OCI-LY7 (cell line): Measurements from ENCODE around the gene SETBP1. TPM values are rescaled to one million over a fixed set of nuclear protein-coding genes. Genes with fewer than 3 reads are reported as not detected.

Experiments
- BruUV-seq: library from RNA; stranded (reverse); fragments of 400-500 nt; replicated peaks from 2 replicates; lab custom pipeline; 2021; lab: Mats Ljungman, UMichigan
- CTCF ChIA-PET: fragments of 300-600 bp; sonication (Branson Sonifier 250); formaldehyde crosslinking; loops from one replicate; lab custom pipeline; 2022; ENCODE audit warnings: antibody characterized with exemption; ENCODE audit not compliant: unreplicated experiment; lab: Charles Lee
- POLR2A ChIA-PET: fragments of 300-600 bp; sonication (Branson Sonifier 250); formaldehyde crosslinking; loops from one replicate; lab custom pipeline; 2022; ENCODE audit warnings: antibody characterized with exemption; lab: Charles Lee
- DNase-seq: peaks from one replicate; pipeline ENCODE4 v3.0.0-alpha.2; 2015; ENCODE audit warnings: low spot score
- H2AFZ ChIP-seq: fragments of 200-600 bp; sonication (generic), shearing (Covaris generic); 2 replicates; pipeline ENCODE4 v1.6.1; 2014; ENCODE audit warnings: mild to moderate bottlenecking, antibody characterized with exemption, low read length, moderate library complexity
- H3K27ac ChIP-seq: fragments of 200-600 bp; sonication (generic); 2 replicates; pipeline ENCODE4 v1.5.1; 2014; ENCODE audit warnings: mixed run types, low read depth, mild to moderate bottlenecking, moderate library complexity, low read length, inconsistent platforms; ENCODE audit not compliant: poor library complexity, severe bottlenecking
- H3K36me3 ChIP-seq: fragments of 200-600 bp; sonication (generic); 2 replicates; pipeline ENCODE4 v1.6.1; 2014; ENCODE audit warnings: mild to moderate bottlenecking, antibody characterized with exemption, low read length, moderate library complexity, mixed read lengths; ENCODE audit not compliant: insufficient read depth
- H3K4me1 ChIP-seq: fragments of 200-600 bp; sonication (generic); 2 replicates; pipeline ENCODE4 v1.5.1; 2014; ENCODE audit warnings: mild to moderate bottlenecking, low read length; ENCODE audit not compliant: insufficient read depth, poor library complexity, severe bottlenecking
- H3K4me2 ChIP-seq: fragments of 200-600 bp; sonication (generic); 2 replicates; pipeline ENCODE4 v1.6.1; 2014; ENCODE audit warnings: mild to moderate bottlenecking, low read length
- H3K4me3 ChIP-seq: fragments of 200-600 bp; sonication (generic); 2 replicates; pipeline ENCODE4 v1.5.1; 2014; ENCODE audit warnings: mild to moderate bottlenecking, low read depth, low read length; ENCODE audit not compliant: poor library complexity, severe bottlenecking
- H3K79me2 ChIP-seq: fragments of 200-600 bp; sonication (generic); 2 replicates; pipeline ENCODE4 v1.6.1; 2016; ENCODE audit warnings: low read depth, mild to moderate bottlenecking, low read length, moderate library complexity, mixed read lengths; ENCODE audit not compliant: insufficient read depth
- H3K9me2 ChIP-seq: fragments of 200-600 bp; sonication (generic); 2 replicates; pipeline ENCODE4 v1.6.1; 2016; ENCODE audit warnings: mild to moderate bottlenecking, low read length, mixed read lengths; ENCODE audit not compliant: insufficient read depth
- H3K9me3 ChIP-seq: fragments of 200-600 bp; sonication (generic); 2 replicates; pipeline ENCODE4 v1.6.1; 2014; ENCODE audit warnings: mild to moderate bottlenecking, mixed run types, low read length, mixed read lengths
- H4K20me1 ChIP-seq: fragments of 200-600 bp; sonication (generic); 2 replicates; pipeline ENCODE4 v1.6.1; 2014; ENCODE audit warnings: mild to moderate bottlenecking, antibody characterized with exemption, low read length, moderate library complexity, mixed read lengths; ENCODE audit not compliant: insufficient read depth
- EZH2phosphoT487 ChIP-seq: fragments of 200-600 bp; sonication (generic); IDR thresholded peaks from 2 replicates; pipeline ENCODE4 v1.6.1; 2018; ENCODE audit warnings: low read depth, borderline replicate concordance, mild to moderate bottlenecking, mixed run types, antibody characterized with exemption, low read length, moderate library complexity, mixed read lengths
- intact Hi-C: fragments of 100-400 bp; cut with micrococcal nuclease; formaldehyde crosslinking; loops from one replicate; pipeline ENCODE4 v1.10.0; 2022; ENCODE audit not compliant: unreplicated experiment
- total RNA-seq, 2 experiments: library from RNA; depleted of rRNA in 1 of 2; stranded (reverse); fragments of >200 nt in 1 of 2; shearing (Covaris generic) in 1 of 2; gene quantifications; 2 replicates each; pipeline ENCODE4 v1.2.3, GENCODE V29; 2014 to 2022
- TF ChIP-seq, protein P1 (sequence below): fragments of 200-600 bp; sonication (generic); conservative IDR thresholded peaks from 2 replicates; pipeline ENCODE4 v1.5.1; 2014; ENCODE audit warnings: mild to moderate bottlenecking, antibody characterized with exemption, low read length, moderate library complexity, mixed read lengths

Gene SETBP1
- total RNA-seq, 2 experiments from 2014 or later = 2.6 to 9.1 TPM

DNA sequence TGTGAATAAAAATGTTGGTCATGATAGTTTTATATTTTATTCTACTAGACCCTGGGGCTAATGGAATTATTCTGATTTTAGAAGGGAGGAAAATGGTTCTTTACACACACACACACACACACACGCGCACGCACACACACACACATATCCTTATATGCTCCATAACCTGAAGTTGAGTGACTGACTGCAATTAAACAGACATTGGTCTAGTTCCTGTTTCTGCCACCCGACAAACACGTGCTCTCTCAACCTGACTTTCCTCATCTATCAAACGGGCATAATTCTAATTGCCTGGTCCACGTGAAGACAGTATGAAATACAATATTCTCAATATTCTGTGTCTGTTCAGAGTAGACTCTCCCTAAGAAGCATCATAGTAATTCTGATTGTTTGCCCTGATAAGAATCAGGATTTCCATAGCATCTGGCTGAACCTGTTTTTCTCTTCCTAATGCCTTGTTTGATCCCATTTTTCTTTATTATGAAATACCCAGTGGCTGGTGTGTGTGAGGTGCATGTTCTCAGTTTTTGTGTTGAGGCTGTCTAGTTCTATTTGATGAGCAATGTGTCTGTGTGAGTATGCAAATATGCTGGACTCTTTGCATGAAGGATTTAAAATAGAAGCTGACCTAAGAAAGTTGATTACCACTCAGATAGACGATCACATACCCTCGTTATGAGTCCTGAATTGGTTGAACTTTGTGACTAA lies 51.0 kb downstream of the SETBP1 start:
- Histone ChIP-seq H3K4me2 (peak overlapping the region; percentile 61), H3K36me3 (no peaks in the 10 kb centered on the region), H3K9me2 (no peaks in the 10 kb centered on the region), H3K27ac (no peak overlapping the region), H2AFZ (peak overlapping the region; percentile 74), H4K20me1 (no peaks in the 10 kb centered on the region), H3K4me1 (peaks cover 30% of the 10 kb centered on the region), H3K79me2 (no peaks in the 10 kb centered on the region), H3K4me3 (no peak overlapping the region), H3K9me3 (no peaks in the 10 kb centered on the region)
- ChIA-PET CTCF (interaction anchor here (0.9 kb wide), 1 partner anchor 16 kb away, joined by 3 read pairs; no protein-coding TSS in a partner anchor), POLR2A (interaction anchor here (0.7 kb wide), 1 partner anchor 136 kb away, joined by 3 read pairs; no protein-coding TSS in a partner anchor)
- BruUV-seq = no TSS peak
- TF ChIP-seq, protein P1, sequence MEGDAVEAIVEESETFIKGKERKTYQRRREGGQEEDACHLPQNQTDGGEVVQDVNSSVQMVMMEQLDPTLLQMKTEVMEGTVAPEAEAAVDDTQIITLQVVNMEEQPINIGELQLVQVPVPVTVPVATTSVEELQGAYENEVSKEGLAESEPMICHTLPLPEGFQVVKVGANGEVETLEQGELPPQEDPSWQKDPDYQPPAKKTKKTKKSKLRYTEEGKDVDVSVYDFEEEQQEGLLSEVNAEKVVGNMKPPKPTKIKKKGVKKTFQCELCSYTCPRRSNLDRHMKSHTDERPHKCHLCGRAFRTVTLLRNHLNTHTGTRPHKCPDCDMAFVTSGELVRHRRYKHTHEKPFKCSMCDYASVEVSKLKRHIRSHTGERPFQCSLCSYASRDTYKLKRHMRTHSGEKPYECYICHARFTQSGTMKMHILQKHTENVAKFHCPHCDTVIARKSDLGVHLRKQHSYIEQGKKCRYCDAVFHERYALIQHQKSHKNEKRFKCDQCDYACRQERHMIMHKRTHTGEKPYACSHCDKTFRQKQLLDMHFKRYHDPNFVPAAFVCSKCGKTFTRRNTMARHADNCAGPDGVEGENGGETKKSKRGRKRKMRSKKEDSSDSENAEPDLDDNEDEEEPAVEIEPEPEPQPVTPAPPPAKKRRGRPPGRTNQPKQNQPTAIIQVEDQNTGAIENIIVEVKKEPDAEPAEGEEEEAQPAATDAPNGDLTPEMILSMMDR = no peak
- no peak for TF ChIP-seq EZH2phosphoT487
- peak; percentile 49 for DNase-seq
- intact Hi-C loops = no loop called here

DNA sequence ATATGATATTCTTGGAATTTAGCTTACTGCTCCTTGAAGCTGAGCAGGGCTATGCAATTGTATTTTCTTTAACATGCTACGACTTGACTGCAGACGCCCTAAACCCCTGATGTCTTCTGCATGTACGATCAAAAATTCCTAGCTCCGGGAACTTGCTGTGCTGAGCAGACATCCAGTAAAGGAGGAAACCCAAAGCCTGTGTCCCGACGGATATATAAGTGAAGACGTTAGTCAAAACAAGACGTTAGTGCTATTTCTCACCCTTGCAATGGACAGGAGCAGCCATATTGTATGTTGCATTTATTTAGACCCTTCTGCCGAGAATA lies 51.5 kb downstream of the SETBP1 start:
- intact Hi-C loops = no loop called here
- Histone ChIP-seq H4K20me1 (no peaks in the 10 kb centered on the region), H3K4me2 (peak overlapping the region; percentile 61), H3K27ac (no peak overlapping the region), H3K4me1 (peaks cover 30% of the 10 kb centered on the region), H3K79me2 (no peaks in the 10 kb centered on the region), H3K4me3 (no peak overlapping the region), H3K36me3 (no peaks in the 10 kb centered on the region), H3K9me2 (no peaks in the 10 kb centered on the region), H2AFZ (no peak overlapping the region; the same call in 1 of the 2 replicates), H3K9me3 (no peaks in the 10 kb centered on the region)
- CTCF ChIA-PET = interaction anchor here (0.9 kb wide), 1 partner anchor 16 kb away, joined by 3 read pairs; no protein-coding TSS in a partner anchor
- TF ChIP-seq, protein P1 = no peak
- TF ChIP-seq EZH2phosphoT487 = no peak
- POLR2A ChIA-PET = interaction anchor here (0.7 kb wide), 1 partner anchor 136 kb away, joined by 3 read pairs; no protein-coding TSS in a partner anchor
- no TSS peak for BruUV-seq
- DNase-seq = no peak

DNA sequence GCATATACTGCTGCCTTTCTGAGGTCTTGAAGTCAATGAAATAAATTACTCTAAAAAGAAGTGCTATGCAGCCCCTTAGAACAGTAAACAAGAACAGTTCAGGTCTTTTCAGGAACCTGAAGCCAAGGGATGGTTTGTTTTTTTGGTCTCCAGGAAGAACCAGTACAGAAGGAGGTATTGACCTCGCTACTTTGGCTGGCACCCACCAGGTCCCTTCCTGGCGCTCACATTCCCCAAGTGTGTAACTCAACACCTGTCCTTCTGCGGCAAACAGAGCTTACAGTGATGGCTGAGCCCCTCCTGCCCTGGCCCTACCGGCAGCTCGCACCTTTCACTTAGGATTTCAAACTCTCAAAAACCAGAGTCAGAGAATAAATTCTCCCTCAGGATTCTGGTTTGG lies 51.9 kb downstream of the SETBP1 start:
- Histone ChIP-seq H3K4me1 (peaks cover 30% of the 10 kb centered on the region), H3K79me2 (no peaks in the 10 kb centered on the region), H3K36me3 (no peaks in the 10 kb centered on the region), H3K9me2 (no peaks in the 10 kb centered on the region), H4K20me1 (no peaks in the 10 kb centered on the region), H3K27ac (no peak overlapping the region), H3K4me2 (no peak overlapping the region), H3K9me3 (no peaks in the 10 kb centered on the region), H2AFZ (no peak overlapping the region), H3K4me3 (no peak overlapping the region)
- intact Hi-C loops = no loop called here
- ChIA-PET POLR2A (interaction anchor here (0.6 kb wide), 1 partner anchor 13 kb away, joined by 4 read pairs; no protein-coding TSS in a partner anchor), CTCF (interaction anchor here (0.9 kb wide), 1 partner anchor 15 kb away, joined by 3 read pairs; no protein-coding TSS in a partner anchor)
- TF ChIP-seq, protein P1 = no peak
- no peak for TF ChIP-seq EZH2phosphoT487
- BruUV-seq = no TSS peak
- no peak for DNase-seq
